SHP77 (cell line): Measurements from ENCODE around the gene CCDC68.

ENCODE experiments used
- DNase-seq, 2 experiments: peaks; one replicate each; lab custom pipeline; 2025; lab: John Stamatoyannopoulos, UW

The CCDC68 gene

DNA sequence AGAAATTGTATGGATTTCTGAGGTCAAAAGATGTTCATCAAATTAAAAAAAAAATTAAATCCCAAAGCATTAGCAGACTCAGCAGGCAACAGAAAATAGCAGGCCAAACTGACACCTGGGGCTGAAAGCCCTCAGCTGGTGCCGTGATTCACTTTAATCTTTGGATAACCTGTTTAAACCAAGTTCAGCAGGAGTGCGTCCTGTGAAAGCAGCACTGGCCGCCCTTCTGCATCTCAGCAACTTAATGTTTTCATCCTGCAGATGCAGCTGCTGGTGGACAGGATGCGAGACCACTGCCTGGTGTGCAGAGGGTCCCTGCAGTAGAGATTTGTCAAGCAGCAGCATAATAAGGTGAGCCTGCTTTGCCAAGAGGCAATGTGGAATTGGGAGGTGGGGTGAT, 41.2 kb downstream of the CCDC68 start:
- no peak for DNase-seq

GRCh38 chr18:54916507-54916906, 42.8 kb downstream of the CCDC68 start:
- DNase-seq, result no peak

DNA sequence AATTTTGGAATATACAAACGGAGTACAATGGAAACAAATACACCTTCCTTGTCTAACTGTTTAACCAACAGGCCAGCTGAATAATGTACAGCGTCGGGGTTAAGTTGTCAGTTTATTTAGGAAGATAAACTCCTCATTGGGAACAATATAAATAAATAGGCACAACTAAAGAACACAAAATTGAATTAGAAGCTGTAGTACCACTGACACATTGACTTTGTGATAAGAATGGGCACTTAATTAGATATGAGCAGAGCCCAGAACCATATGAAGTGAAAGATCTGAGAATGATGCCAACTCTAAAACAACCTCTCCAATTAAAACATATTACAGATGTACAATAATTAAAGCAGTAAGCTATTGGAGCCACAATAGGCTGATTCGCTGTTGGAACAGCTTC, 44.4 kb downstream of the CCDC68 start:
- no peak for DNase-seq

DNA sequence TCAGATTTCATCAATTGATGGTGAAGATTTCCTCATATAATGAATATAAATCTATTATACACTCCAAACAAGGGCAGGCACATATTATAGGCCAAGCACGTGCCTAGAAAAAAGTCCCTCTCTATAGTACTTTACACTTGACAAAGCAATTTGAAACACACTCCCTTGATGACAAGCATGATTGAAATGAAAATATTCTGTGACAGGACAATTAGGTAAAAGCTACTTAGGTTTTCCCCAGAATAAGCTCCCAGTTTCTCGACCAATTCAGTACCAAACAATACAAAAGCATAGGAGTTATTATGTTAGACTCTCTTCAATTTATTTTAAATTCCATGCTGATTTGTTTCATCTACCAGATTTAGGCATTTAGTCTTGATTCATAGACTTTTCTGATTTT, 47.7 kb downstream of the CCDC68 start:
- DNase-seq, result no peak

DNA sequence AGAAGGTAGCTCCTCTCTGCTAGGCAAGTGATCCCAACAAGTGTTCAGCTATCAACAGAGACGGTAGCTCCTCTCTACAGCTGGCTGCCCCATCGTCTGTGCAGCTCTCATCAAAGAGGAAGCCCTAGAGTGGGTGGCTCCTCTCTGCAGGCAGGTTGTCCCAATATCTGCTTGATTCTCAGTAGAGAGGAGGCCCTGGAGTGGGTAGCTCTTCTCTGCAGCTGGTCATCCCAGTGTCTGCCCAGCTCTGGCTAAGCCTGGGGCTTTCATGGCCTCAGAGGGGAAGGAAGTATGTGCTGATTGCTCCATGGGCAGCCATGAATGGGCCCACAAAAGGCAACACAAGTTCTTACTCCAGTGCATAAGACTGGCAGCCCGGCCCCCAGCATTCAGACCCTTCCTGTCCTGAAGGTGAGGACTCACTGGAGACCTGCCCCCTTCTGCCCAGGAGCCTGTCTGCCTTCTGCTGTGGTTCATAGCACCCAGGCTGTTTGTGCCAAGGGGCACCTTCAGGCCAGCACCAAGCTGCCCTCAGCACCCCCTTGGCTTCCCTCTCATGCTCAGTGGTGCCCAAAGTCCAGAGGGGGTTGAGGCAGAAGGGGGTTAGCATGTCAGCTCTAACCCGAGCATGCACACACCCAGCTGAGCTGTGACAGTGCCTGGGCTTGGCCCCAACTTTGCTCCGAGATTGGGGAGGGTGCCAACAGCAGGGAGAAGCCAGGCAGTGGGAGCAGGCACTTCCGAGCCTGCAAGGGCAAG, 48.9 kb downstream of the CCDC68 start:
- DNase-seq, result no peak

DNA sequence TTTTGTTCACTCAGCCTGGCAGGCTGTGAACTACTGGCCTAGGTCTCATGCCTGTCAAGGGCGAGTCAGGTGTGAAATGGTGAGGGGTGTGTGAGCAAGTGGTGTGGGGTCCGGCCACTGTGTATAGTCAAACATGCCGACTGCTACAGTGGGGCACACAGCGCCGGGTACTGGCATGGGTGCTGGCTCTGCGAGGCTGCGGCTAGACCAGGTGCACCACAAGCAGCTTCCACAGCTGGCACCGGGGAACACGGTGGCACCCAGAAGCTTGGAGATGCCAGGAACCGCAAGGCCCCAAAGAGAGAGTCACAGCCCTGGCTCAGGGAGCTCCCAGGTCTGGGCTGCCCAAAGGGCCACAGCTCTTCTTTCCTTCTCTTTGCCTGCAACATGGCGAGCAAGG, 49.7 kb downstream of the CCDC68 start:
- DNase-seq, result no peak

GRCh38 chr18:54906331-54907185, 52.7 kb downstream of the CCDC68 start:
- no peak for DNase-seq

- no peak for DNase-seq
These were observed 53.6 kb downstream of the CCDC68 start for GRCh38 chr18:54905629-54906028.

- no peak for DNase-seq
These were observed 54.7 kb downstream of the CCDC68 start for GRCh38 chr18:54904581-54904980.

DNA sequence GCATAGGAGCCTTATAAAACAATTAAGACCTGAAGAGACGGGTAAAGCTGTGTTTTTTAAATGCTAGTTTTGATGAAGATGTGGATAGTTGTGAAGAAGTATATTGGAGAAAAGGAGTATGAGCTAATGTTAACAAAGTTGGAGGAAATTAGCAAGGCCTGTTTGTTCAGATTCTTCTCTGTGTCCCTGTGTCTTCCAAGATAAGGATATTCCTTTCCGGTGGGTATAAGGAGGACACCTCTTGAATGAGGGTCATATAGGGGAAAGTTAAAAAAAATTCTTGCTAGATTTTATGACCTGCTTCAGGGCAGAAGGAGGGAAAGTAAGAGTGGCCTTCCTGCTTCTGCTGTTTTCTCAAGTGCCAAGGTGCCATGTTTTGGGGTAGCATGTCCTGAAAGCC, 59.0 kb downstream of the CCDC68 start:
- no peak for DNase-seq

DNA sequence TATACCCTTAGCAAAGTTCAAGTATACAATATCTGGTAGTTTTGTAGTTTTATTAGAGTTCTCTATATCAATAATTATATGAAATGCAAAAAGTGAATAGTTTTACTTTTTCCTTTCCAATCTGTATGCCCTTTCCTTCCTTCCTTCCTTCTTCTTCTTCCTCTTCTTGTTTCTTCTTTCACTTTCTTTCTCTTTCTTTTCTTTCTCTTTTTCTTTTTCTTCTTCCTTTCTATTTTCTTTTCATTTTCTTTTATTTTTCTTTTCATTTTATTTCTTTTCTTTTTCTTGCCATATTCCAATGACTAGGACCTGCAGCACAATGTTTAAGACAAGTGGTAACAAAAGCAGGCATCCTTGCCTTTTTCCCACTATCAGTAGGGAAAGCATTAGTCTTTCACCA, 59.8 kb downstream of the CCDC68 start:
- no peak for DNase-seq

GRCh38 chr18:54888933-54889332, 70.3 kb downstream of the CCDC68 start:
- DNase-seq, result no peak

- DNase-seq, result no peak
These were observed 70.9 kb downstream of the CCDC68 start for GRCh38 chr18:54888378-54888777.

DNA sequence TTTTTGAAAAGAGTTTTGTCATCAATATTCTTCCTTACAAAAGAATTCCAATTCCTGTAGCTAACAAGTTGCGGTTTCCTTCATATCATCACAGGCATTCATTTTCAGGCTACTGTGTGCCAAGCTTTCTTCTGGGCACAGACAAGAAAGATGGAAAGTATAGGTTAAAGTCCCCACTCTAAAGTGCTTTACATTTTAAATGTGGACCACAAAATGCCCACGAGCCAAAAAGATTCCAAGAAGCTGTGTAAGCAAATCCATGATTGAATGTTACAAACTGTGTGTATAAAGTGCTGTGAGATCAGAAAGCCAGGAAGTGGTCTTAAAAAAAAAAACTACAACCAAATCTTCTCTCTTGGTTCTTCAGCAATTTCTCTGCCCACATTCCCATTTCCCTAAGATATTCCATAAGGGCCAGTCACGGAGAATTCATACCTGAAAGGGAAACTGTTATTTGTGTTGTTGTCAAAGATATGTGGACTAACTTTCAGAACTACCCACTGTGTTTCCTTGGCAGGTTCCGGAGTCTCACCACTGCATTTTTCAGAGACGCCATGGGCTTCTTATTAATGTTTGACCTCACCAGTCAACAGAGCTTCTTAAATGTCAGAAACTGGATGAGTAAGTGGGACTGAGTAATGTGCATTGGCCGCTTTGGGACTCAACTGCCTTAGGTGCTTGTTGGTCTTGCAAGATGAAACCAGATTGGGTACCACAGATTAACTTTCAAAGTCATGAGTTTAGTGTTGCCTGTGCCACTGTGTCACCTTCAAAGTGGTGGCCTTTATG, 75.3 kb downstream of the CCDC68 start:
- DNase-seq, result no peak

DNA sequence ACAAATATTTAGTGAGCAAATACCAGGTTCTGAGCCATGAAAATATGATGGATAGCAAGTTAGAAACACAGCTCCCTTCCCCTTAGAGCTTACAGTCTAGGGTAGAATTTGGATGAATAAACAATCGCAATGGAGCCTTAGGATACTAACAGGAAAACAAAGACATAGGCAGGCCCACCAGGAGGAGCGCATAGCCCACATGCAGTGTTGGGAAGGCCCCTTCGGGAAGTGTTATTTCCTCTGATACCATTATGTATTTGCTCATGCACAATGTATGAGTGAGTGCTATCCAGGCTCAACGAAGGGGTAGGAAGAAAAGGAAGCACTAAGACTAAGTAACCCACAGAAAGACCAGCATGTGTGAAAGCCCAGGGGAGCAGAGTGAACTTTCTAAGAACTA, 76.9 kb downstream of the CCDC68 start:
- DNase-seq, result no peak

DNA sequence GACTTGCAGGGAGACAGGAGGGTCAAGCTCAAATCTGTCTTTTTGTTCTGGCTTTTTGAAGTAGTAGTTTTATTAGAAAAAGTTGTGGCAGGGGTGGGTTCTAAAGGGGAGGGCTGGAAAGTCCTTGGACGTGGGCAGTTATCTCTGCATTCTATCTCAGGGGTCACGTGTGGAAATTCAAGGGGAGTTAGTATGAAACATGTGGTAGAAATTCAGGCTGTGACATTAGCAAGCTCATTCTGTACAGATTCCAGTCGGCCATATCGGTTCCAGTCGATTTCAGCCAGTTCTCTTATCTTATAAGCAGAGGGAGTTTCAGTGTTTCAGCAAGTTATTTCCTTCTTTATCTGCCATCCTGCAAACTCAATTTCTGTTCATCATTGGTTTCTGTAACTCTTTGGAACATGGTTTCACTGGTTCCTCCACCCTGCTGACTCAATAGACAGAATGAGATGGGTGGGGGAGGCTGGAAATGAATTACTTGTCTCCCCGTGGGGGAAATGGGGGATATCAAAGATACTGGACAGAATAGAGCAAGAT, 78.0 kb downstream of the CCDC68 start:
- DNase-seq, result no peak

- DNase-seq, result no peak
These were observed 78.7 kb downstream of the CCDC68 start for GRCh38 chr18:54880395-54881105.

DNA sequence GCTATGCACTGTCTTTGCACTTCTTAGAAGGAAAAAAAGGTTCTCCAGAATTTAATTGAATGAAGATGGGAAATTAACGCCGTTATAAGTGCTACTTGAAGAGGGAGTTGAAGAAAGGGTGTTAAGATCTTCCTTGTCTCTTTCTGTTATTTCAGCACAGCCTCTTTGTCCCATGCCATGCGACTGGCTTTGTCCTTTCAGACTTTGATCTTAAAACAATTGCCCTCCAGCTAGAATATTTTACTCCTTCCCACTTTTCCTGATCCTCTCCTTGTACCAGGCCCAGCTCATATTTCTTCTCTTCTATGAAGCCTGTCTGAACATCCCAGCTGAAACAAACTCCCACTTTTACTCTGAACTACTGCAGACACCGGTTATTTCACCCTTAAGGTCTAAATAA, 79.6 kb downstream of the CCDC68 start:
- DNase-seq, result no peak

GRCh38 chr18:54878659-54879358, 80.5 kb downstream of the CCDC68 start:
- no peak for DNase-seq

DNA sequence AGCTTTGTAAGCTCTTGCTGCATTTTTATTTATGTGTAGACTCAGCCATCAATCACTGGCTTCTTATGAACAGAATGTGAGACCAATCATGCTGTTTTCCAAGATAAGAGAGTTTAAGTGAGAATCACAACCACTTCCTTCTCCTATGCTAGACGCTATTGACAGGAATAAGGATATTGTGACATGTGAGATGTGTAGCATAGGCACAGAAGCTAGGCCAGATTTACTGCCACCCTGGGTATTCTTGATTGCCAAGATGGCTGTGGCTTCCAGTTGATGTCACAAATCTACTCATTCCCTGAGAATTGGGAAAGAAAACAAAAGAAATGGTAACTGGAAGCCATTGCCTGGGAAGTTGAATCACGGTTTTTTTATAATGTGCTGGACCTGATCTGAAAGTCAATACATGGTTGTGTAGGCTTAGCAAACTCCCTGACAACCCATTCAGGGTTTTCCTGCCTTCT, 81.1 kb downstream of the CCDC68 start:
- no peak for DNase-seq

DNA sequence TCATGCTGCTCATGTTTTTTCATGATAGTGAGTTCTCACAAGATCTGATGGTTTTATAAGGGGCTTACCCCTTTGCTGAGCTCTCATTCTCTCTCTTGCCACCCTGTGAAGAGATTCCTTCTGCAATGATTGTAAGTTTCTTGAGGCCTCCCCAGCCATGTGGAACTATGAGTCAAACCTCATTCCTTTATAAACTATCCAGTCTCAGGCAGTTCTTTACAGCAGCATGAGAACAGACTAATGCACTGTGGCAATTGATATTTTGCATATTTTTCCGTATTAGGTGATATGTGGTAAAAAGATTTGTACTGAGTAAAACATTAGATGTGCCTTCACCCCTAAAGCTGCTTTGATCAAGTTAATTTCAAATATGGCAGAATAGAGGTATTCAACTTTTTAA, 82.2 kb downstream of the CCDC68 start:
- no peak for DNase-seq
